Endothelial cell of umbilical vein (primary cell): ENCODE measurements around the gene SPRING1. TPM values are rescaled to one million over a fixed set of nuclear protein-coding genes. Genes with fewer than 3 reads are reported as not detected.

Experiments used
- BruUV-seq: library from RNA; stranded (reverse); fragments of 400-500 nt; replicated peaks from 2 replicates; lab custom pipeline; 2021; lab: Mats Ljungman, UMichigan
- CTCF ChIA-PET: fragments of 300-600, 350-600 bp; sonication (Branson Sonifier 250); formaldehyde crosslinking; loops from one replicate; lab custom pipeline; 2021; ENCODE audit warnings: antibody characterized with exemption, inconsistent platforms; lab: Charles Lee
- POLR2A ChIA-PET: fragments of 300-600, 350-600 bp; sonication (Branson Sonifier 250); formaldehyde crosslinking; loops from one replicate; lab custom pipeline; 2021; ENCODE audit warnings: antibody characterized with exemption, inconsistent platforms; lab: Charles Lee
- DNase-seq: peaks from one replicate; pipeline ENCODE4 v3.0.0-alpha.2; 2011; ENCODE audit warnings: low read depth, low spot score
- FAIRE-seq: peaks from 2 replicates; lab custom pipeline; 2011; peaks lifted over from hg19 to GRCh38; lab: Jason Lieb, UNC
- H2AFZ ChIP-seq: 2 replicates; pipeline ENCODE4 v1.6.0; 2012; ENCODE audit warnings: low read depth, low read length, control low read depth, inconsistent platforms
- H3K27ac ChIP-seq: 2 replicates; pipeline ENCODE4 v1.5.1; 2011; ENCODE audit warnings: low read depth, mild to moderate bottlenecking, control low read depth, low read length, moderate library complexity; ENCODE audit not compliant: insufficient read depth
- H3K27me3 ChIP-seq, 2 experiments: 2 replicates each; pipeline versions ENCODE4 v1.6.0 to v1.6.1; 2011; ENCODE audit warnings: low read length in 2 of 2, mixed read lengths in 1 of 2; ENCODE audit not compliant: control insufficient read depth in 2 of 2, insufficient read depth in 2 of 2
- H3K36me3 ChIP-seq, 2 experiments: 2 replicates in 1 of 2; 3 replicates in 1 of 2; pipeline ENCODE4 v1.5.1; 2011; ENCODE audit warnings: low read length in 2 of 2, mild to moderate bottlenecking in 1 of 2, moderate library complexity in 1 of 2; ENCODE audit not compliant: control insufficient read depth in 2 of 2, insufficient read depth in 2 of 2; ENCODE audit errors: extremely low read depth in 1 of 2
- H3K4me1 ChIP-seq: 3 replicates; pipeline ENCODE4 v1.5.1; 2011; ENCODE audit warnings: mild to moderate bottlenecking, low read length; ENCODE audit not compliant: control insufficient read depth, insufficient read depth; ENCODE audit errors: extremely low read depth
- H3K4me2 ChIP-seq: 2 replicates; pipeline ENCODE4 v1.6.1; 2011; ENCODE audit warnings: low read length, control low read depth, mixed read lengths; ENCODE audit not compliant: insufficient read depth
- H3K4me3 ChIP-seq, 3 experiments: fragments of 200-600 bp in 1 of 3; sonication (generic), shearing (Covaris generic) in 1 of 3; replicated peaks in 1 of 3; 2 replicates each; pipeline ENCODE4 v1.5.1; 2011 to 2016; ENCODE audit warnings: control low read depth in 3 of 3, low read length in 3 of 3, mild to moderate bottlenecking in 2 of 3, inconsistent platforms in 1 of 3, low read depth in 1 of 3, moderate library complexity in 1 of 3; ENCODE audit not compliant: insufficient read depth in 1 of 3
- H3K79me2 ChIP-seq: 2 replicates; pipeline ENCODE4 v1.6.0; 2012; ENCODE audit warnings: low read length, inconsistent platforms; ENCODE audit not compliant: control insufficient read depth, insufficient read depth
- H3K9ac ChIP-seq: replicated peaks from 2 replicates; pipeline ENCODE3; 2011; ENCODE audit warnings: low read length, control low read depth; ENCODE audit not compliant: insufficient read depth; ENCODE audit errors: extremely low read depth
- H3K9me1 ChIP-seq: replicated peaks from 3 replicates; pipeline ENCODE4 v1.6.0; 2011; ENCODE audit warnings: mild to moderate bottlenecking, low read length; ENCODE audit not compliant: control insufficient read depth, insufficient read depth; ENCODE audit errors: extremely low read depth
- H3K9me3 ChIP-seq: replicated peaks from 2 replicates; pipeline ENCODE4 v1.5.1; 2012; ENCODE audit warnings: low read length, inconsistent platforms; ENCODE audit not compliant: control insufficient read depth, insufficient read depth
- H4K20me1 ChIP-seq: replicated peaks from 2 replicates; pipeline ENCODE3; 2011; ENCODE audit warnings: mild to moderate bottlenecking, low read length; ENCODE audit not compliant: control insufficient read depth, insufficient read depth; ENCODE audit errors: extremely low read depth
- EZH2 ChIP-seq: IDR thresholded peaks from 2 replicates; pipeline ENCODE4 v1.6.1; 2012; ENCODE audit warnings: borderline replicate concordance, low read depth, mild to moderate bottlenecking, moderate library complexity, low read length, inconsistent platforms; ENCODE audit not compliant: severe bottlenecking
- FOS ChIP-seq: IDR thresholded peaks from 2 replicates; pipeline ENCODE4 v1.6.1; 2011; ENCODE audit warnings: mild to moderate bottlenecking, low read length, moderate library complexity, borderline replicate concordance; ENCODE audit not compliant: insufficient read depth
- GATA2 ChIP-seq: IDR thresholded peaks from 2 replicates; pipeline ENCODE4 v1.7.0; 2011; ENCODE audit warnings: low read depth, mild to moderate bottlenecking, moderate library complexity, mixed read lengths, low read length; ENCODE audit not compliant: insufficient read length, insufficient read depth
- JUN ChIP-seq: IDR thresholded peaks from 2 replicates; pipeline ENCODE4 v1.6.1; 2011; ENCODE audit warnings: borderline replicate concordance, low read depth; ENCODE audit not compliant: insufficient read length, insufficient read depth
- MAX ChIP-seq: IDR thresholded peaks from 2 replicates; pipeline ENCODE4 v1.6.1; 2011; ENCODE audit not compliant: insufficient read depth, insufficient read length
- MYC ChIP-seq: IDR thresholded peaks from one replicate; pipeline ENCODE4 v1.6.1; 2011; ENCODE audit warnings: mild to moderate bottlenecking, low read depth, low read length
- POLR2A ChIP-seq: IDR thresholded peaks from 2 replicates; pipeline ENCODE4 v1.6.1; 2012; ENCODE audit warnings: low read depth, mild to moderate bottlenecking, control low read depth, low read length
- POLR2AphosphoS5 ChIP-seq: IDR thresholded peaks from 2 replicates; pipeline ENCODE4 v1.6.1; 2012; ENCODE audit warnings: low read depth, mild to moderate bottlenecking, control low read depth, low read length, moderate library complexity; ENCODE audit not compliant: insufficient read depth
- dilution Hi-C: fragments of 300-500 bp; cut with MboI; formaldehyde crosslinking; loops from one replicate; pipeline ENCODE4 v1.15.0; 2019; ENCODE audit warnings: low sequenced_read_pairs; ENCODE audit not compliant: extremely low pct_ligation_motif_present
- intact Hi-C: fragments of 100-400 bp; cut with micrococcal nuclease; formaldehyde crosslinking; loops from one replicate; pipeline ENCODE4 v1.10.0; 2022
- polyA plus RNA-seq, 4 experiments: library from polyadenylated mRNA; depleted of rRNA in 3 of 4; stranded (reverse) in 3 of 4; unstranded in 1 of 4; fragments of >200 nt; gene quantifications; 2 replicates each; pipeline versions ENCODE4 v1.2.1 to v1.2.3, GENCODE V29; 2011 to 2012; ENCODE audit warnings: missing spikeins in 1 of 4
- total RNA-seq: library from RNA; stranded (reverse); gene quantifications from 2 replicates; pipeline ENCODE4 v1.2.3, GENCODE V29; 2021
- TF ChIP-seq, protein P1 (sequence below), 2 donors: IDR thresholded peaks; 1 replicate in 1 of 2; 2 replicates in 1 of 2; pipeline ENCODE4 v1.5.1; 2011; ENCODE audit warnings: low read length in 2 of 2, mild to moderate bottlenecking in 2 of 2, moderate library complexity in 2 of 2, control low read depth in 1 of 2, inconsistent platforms in 1 of 2, low read depth in 1 of 2; ENCODE audit not compliant: insufficient read depth in 1 of 2; ENCODE audit errors: extremely low read depth in 1 of 2

SPRING1 gene
- total and polyA plus RNA-seq, 2 donors (not counting 3 experiments of a cell fraction or from before 2014, with no cell fraction given): 17.5 to 40.4 TPM

GRCh38 chr12:116689979-116690744, 47.7 kb downstream of the SPRING1 start:
- no peaks in the 10 kb centered on the region for H3K79me2 ChIP-seq
- no peaks in the 10 kb centered on the region for H3K9me3 ChIP-seq
- dilution Hi-C loops (no loop called here), intact Hi-C loops (loop anchor here (5.0 kb wide), 1 partner anchor 413 kb away; the partner anchor contains the start of gene MED13L)
- FAIRE-seq (no peak), DNase-seq (no peak)
- no peak overlapping the region for H2AFZ ChIP-seq
- H3K27ac ChIP-seq: no peak overlapping the region
- no peaks in the 10 kb centered on the region for H3K4me1 ChIP-seq
- no peak overlapping the region for H3K9ac ChIP-seq
- H3K4me2 ChIP-seq: no peak overlapping the region
- ChIA-PET CTCF (interaction anchor here (1.1 to 2.3 kb wide), 5 partner anchors 9 to 701 kb away, joined by 3 to 11 read pairs (median 4); no protein-coding TSS in a partner anchor), POLR2A (no interaction called here)
- no peaks in the 10 kb centered on the region for H3K9me1 ChIP-seq
- H3K36me3 ChIP-seq: no peaks in the 10 kb centered on the region
- H4K20me1 ChIP-seq: no peaks in the 10 kb centered on the region
- H3K27me3 ChIP-seq: peaks cover 20 to 24% of the 10 kb centered on the region in 2 experiments
- no peak overlapping the region for H3K4me3 ChIP-seq
- BruUV-seq: no TSS peak
- TF ChIP-seq GATA2 (no peak), POLR2AphosphoS5 (no peak), FOS (no peak), JUN (no peak), MYC (no peak), MAX (no peak), POLR2A (no peak), EZH2 (no peak)
- TF ChIP-seq, protein P1, sequence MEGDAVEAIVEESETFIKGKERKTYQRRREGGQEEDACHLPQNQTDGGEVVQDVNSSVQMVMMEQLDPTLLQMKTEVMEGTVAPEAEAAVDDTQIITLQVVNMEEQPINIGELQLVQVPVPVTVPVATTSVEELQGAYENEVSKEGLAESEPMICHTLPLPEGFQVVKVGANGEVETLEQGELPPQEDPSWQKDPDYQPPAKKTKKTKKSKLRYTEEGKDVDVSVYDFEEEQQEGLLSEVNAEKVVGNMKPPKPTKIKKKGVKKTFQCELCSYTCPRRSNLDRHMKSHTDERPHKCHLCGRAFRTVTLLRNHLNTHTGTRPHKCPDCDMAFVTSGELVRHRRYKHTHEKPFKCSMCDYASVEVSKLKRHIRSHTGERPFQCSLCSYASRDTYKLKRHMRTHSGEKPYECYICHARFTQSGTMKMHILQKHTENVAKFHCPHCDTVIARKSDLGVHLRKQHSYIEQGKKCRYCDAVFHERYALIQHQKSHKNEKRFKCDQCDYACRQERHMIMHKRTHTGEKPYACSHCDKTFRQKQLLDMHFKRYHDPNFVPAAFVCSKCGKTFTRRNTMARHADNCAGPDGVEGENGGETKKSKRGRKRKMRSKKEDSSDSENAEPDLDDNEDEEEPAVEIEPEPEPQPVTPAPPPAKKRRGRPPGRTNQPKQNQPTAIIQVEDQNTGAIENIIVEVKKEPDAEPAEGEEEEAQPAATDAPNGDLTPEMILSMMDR (IDR thresholded peaks at IDR 0.05; ENCODE audit: extremely low read depth in 1 of 2, insufficient read depth in 1 of 2, low read depth in 1 of 2, low read length in 2 of 2): no peak
